HG02973 (cell line): ENCODE measurements around the gene SNX15.

Experiments
- ATAC-seq: cut with Tn5 transposase; IDR thresholded peaks from one replicate; pipeline ENCODE4 v1.9.1; 2021; ENCODE audit warnings: moderate library complexity; ENCODE audit not compliant: unreplicated experiment

The SNX15 gene

GRCh38 chr11:65083134-65083833 lies 56.0 kb downstream of the SNX15 start:
- ATAC-seq, result no peak

DNA sequence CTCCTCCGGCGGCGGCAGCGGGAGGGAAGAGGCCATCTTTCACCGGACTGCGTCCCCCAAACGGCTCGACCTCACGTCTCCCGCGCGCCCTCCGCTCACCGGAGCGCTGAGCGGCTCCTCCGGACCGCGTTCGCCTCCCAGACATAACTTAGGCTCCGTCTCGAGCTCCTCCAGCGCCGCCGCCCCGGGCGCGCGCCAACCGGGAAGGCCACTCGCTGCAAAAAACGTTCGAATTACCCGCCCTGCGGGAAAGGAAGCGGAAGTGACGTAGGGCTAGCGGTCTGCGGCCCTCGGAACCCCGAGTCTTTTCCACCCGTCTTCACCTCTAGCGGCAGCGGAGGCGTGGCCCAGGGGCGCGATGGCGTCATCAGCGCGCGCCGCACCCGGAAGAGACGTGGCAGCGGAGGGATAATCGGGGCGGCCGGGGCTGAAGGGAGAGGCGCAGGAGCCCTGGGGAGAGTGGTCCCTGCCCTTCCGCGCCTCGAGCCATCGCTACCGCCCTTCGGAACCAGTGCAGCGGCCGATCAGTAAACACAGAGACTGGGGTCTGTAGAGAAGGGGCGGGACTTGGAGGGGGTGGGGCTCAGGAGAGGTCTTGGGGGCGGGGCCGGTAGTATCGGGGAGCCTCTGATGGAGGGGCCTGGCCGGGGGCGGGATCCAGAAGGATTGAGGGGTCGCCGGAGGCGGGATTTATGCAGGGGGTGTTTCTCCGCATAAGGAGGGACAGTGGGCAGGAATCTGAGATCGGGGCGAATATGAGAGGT lies 56.8 kb downstream of the SNX15 start, which contains the start of the genes CDCA5 and ZFPL1:
Gene CDCA5 (minus strand): TSS at position 207 of the 764 bp plus-strand sequence. CDS start 62 bp downstream, at position 145.
Gene ZFPL1 (plus strand): TSS at position 389 of the 764 bp plus-strand sequence. CDS start 477 bp downstream, outside the sequence.
- ATAC-seq, result peak; percentile 67

- no peak for ATAC-seq
Measured at GRCh38 chr11:65084598-65085375, 57.5 kb downstream of the SNX15 start.

- no peak for ATAC-seq
Measured at GRCh38 chr11:65085446-65085845, 58.2 kb downstream of the SNX15 start.

- no peak for ATAC-seq
Measured at GRCh38 chr11:65086809-65087208, 59.6 kb downstream of the SNX15 start.

GRCh38 chr11:65087216-65087615 lies 60.0 kb downstream of the SNX15 start:
- no peak for ATAC-seq

- ATAC-seq, result no peak
Measured at GRCh38 chr11:65087827-65088226, 60.6 kb downstream of the SNX15 start.

DNA sequence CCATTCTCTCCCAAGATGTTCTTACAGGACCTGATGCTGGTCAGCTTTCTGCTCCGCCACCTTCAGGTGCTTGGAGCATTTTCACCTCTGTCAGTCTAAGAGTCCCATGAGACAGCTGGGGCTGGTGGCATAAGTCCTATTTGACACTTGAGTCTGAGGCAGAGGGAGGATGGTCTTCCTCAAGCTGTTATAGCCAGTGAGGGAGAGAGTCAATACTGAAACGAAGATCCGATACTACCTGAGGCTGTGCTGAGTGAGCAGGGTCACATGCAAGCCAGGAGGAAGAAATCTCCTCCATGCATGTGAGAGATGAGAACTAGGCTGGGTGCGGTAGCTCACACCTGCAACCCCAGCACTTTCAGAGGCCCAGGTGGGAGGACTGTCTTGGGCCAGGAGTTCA lies 62.4 kb downstream of the SNX15 start:
- no peak for ATAC-seq
